ENCODE measurements around the gene SRMS.

GRCh38 chr20:63497946-63498935 lies 49.3 kb downstream of the SRMS start:
- TF ChIP-seq CTCF (IDR thresholded peaks at IDR 0.05) (no peak), EP300 (IDR thresholded peaks at IDR 0.05) (no peak)
